ENCODE data around the gene KAT7. TPM values are rescaled to one million over a fixed set of nuclear protein-coding genes. Genes with fewer than 3 reads are reported as not detected.
A peak's percentile ranks its signal among the peaks of the same experiment; 100 is the strongest.

Gene KAT7
- total and polyA plus RNA-seq, 10 of the 15 experiments (the other 5 are each of a cell fraction or from before 2014, with no cell fraction given): 6.6 to 45.8 (median 26.3) TPM

GRCh38 chr17:49748791-49749190, 39.7 kb upstream of the KAT7 start (continued):
- TF ChIP-seq BACH1 (IDR thresholded peaks at IDR 0.05; ENCODE audit: borderline replicate concordance): peak; percentile 80; the same call in 1 of the 2 replicates
- peak; percentile 93 for TF ChIP-seq TBL1XR1 (IDR thresholded peaks at IDR 0.05; ENCODE audit: low read depth, low read length)
- 0 out of 2 replicates have a peak, but pooled peaks have one; percentile 38 for TF ChIP-seq RFX5 (IDR thresholded peaks at IDR 0.05; ENCODE audit: low read depth, low read length)

- POLR2A ChIA-PET: interaction anchor here (0.6 to 5.5 kb wide), 7 partner anchors 8 to 344 kb away, joined by 4 to 116 read pairs (median 5); partner anchors contain the start of genes FAM117A and KAT7
Measured at GRCh38 chr17:49749730-49750129, 38.8 kb upstream of the KAT7 start.

More at GRCh38 chr17:49749730-49750129, 38.8 kb upstream of the KAT7 start:
- DNase-seq (ENCODE audit: low read depth, low spot score) (no peak), FAIRE-seq (no peak), ATAC-seq (no peak)
- no peak overlapping the region for H3K9ac ChIP-seq (ENCODE audit: control insufficient read depth, insufficient read depth, low read length)
- intact Hi-C loops (cut with micrococcal nuclease; ENCODE audit: unreplicated experiment) (no loop called here), in situ Hi-C loops (cut with MboI) (no loop called here)
- ChIA-PET RAD21 (ENCODE audit: unreplicated experiment) (interaction anchor here (0.6 to 3.7 kb wide), 5 partner anchors 8 to 38 kb away, joined by 3 to 20 read pairs (median 5); partner anchors contain the start of gene KAT7), CTCF (interaction anchor here (1.0 to 5.0 kb wide), 6 partner anchors 10 to 41 kb away, joined by 3 to 36 read pairs (median 12); partner anchors contain the start of genes FAM117A and SLC35B1), SMC1A (ENCODE audit: uncharacterized antibody, unreplicated experiment) (interaction anchor here (1.1 to 7.6 kb wide), 8 partner anchors 9 to 382 kb away, joined by 3 to 128 read pairs (median 4); partner anchors contain the start of genes FAM117A and SLC35B1)
- H3K27me3 ChIP-seq (replicated peaks in 1 of 2; ENCODE audit: control insufficient read depth in 2 of 2, insufficient read depth in 2 of 2, low read length in 1 of 2): no peaks in the 10 kb centered on the region
- H3K27ac ChIP-seq (ENCODE audit: control insufficient read depth, insufficient read depth): peak overlapping the region; percentile 81
- no peaks in the 10 kb centered on the region for H4K20me1 ChIP-seq (ENCODE audit: control insufficient read depth, insufficient read depth)
- H3K79me2 ChIP-seq (ENCODE audit: control insufficient read depth, insufficient read depth, low read length): peaks cover 30% of the 10 kb centered on the region
- 93% methylated on average over 3 of the region's 3 CpGs for WGBS (ENCODE audit: insufficient coverage, insufficient replicate concordance, low lambda C conversion rate, missing lambda C conversion rate)
- TF ChIP-seq PML (IDR thresholded peaks at IDR 0.05; ENCODE audit: low read length) (no peak), PAX8 (IDR thresholded peaks at IDR 0.05) (no peak), CTCF (IDR thresholded peaks at IDR 0.05 in 2 of 3, conservative IDR thresholded peaks at IDR 0.05 in 1 of 3; ENCODE audit: control insufficient read depth in 2 of 3, extremely low read depth in 1 of 3, insufficient read depth in 1 of 3, low read depth in 3 of 3, low read length in 3 of 3) (no peak), HCFC1 (IDR thresholded peaks at IDR 0.05; ENCODE audit: low read length) (no peak), YY1 (IDR thresholded peaks at IDR 0.05; ENCODE audit: low read depth, low read length) (no peak), STAT1 (conservative IDR thresholded peaks at IDR 0.05) (no peak), POLR2AphosphoS5 (IDR thresholded peaks at IDR 0.05; ENCODE audit: low read length) (no peak), HSF1 (IDR thresholded peaks at IDR 0.05; ENCODE audit: low read depth, low read length) (no peak), BACH1 (IDR thresholded peaks at IDR 0.05; ENCODE audit: borderline replicate concordance) (no peak), ZNF274 (IDR thresholded peaks at IDR 0.05; ENCODE audit: insufficient read depth, insufficient read length) (no peak), RB1 (IDR thresholded peaks at IDR 0.05; ENCODE audit: borderline replicate concordance) (no peak), TBL1XR1 (IDR thresholded peaks at IDR 0.05; ENCODE audit: low read depth, low read length) (no peak)
- peak overlapping the region; percentile 79 for H3K4me2 ChIP-seq (ENCODE audit: control insufficient read depth, insufficient read depth)
- no peak overlapping the region for H2AFZ ChIP-seq (ENCODE audit: control insufficient read depth, low read depth, low read length)
- H3K4me3 ChIP-seq: no peak overlapping the region
- no peaks in the 10 kb centered on the region for H3K9me3 ChIP-seq (replicated peaks; ENCODE audit: control insufficient read depth, insufficient read depth, low read length)
- H3K36me3 ChIP-seq (ENCODE audit: control insufficient read depth in 2 of 2, insufficient read depth in 2 of 2, low read length in 1 of 2): 0 out of 4 replicates have a peak, but pooled peaks cover 0 to 3% of the 10 kb centered on the region in 2 experiments
- BruUV-seq (replicated peaks): no TSS peak
- H3K4me1 ChIP-seq (ENCODE audit: control insufficient read depth, insufficient read depth, low read length): peaks cover 52% of the 10 kb centered on the region

Measured in GM12878 (cell line).